Measurements from ENCODE around the gene TMEM176B. TPM values are rescaled to one million over a fixed set of nuclear protein-coding genes. Genes with fewer than 3 reads are reported as not detected.

TMEM176B gene
- total and polyA plus RNA-seq, 2 donors from 2014 or later: 345 to 542 TPM

DNA sequence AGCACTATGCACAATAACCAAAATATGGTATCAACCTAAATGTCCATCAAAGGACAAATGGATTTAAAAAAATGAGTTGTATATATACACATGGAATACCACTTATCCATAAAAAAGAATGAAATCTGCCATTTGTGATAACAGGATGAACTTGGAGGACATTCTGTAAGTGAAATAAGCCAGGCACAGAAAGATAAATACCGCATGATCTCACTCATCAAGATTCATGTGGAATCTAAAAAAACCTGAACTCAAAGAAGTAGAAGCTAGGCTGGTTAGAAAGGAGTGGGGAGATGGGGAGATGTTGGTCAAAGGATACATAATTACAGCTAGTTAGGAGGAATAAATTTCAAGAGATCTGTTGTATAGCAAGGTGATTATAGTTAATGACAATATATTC, 34.9 kb upstream of the TMEM176B start:
- intact Hi-C loops (cut with DNase I): no loop called here
- no peak overlapping the region for H3K27ac ChIP-seq (ENCODE audit: low read depth in 2 of 2, low read length in 2 of 2)
- FAIRE-seq (no peak), DNase-seq (no peak)
- no peak overlapping the region for H3K4me3 ChIP-seq (ENCODE audit: low read length in 3 of 3)
- no peaks in the 10 kb centered on the region for H3K36me3 ChIP-seq (ENCODE audit: control insufficient read depth in 2 of 3, insufficient read depth in 3 of 3, low read length in 3 of 3)
- H3K27me3 ChIP-seq (ENCODE audit: control insufficient read depth, insufficient read depth, low read length): no peaks in the 10 kb centered on the region
- TF ChIP-seq, protein P1, sequence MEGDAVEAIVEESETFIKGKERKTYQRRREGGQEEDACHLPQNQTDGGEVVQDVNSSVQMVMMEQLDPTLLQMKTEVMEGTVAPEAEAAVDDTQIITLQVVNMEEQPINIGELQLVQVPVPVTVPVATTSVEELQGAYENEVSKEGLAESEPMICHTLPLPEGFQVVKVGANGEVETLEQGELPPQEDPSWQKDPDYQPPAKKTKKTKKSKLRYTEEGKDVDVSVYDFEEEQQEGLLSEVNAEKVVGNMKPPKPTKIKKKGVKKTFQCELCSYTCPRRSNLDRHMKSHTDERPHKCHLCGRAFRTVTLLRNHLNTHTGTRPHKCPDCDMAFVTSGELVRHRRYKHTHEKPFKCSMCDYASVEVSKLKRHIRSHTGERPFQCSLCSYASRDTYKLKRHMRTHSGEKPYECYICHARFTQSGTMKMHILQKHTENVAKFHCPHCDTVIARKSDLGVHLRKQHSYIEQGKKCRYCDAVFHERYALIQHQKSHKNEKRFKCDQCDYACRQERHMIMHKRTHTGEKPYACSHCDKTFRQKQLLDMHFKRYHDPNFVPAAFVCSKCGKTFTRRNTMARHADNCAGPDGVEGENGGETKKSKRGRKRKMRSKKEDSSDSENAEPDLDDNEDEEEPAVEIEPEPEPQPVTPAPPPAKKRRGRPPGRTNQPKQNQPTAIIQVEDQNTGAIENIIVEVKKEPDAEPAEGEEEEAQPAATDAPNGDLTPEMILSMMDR (IDR thresholded peaks at IDR 0.05; ENCODE audit: borderline replicate concordance, extremely low read depth, insufficient read depth): no peak
- peaks cover 0 to 4% (median 2%) of the 10 kb centered on the region in 3 donors for H3K4me1 ChIP-seq (ENCODE audit: control insufficient read depth in 2 of 3, insufficient read depth in 2 of 3, low read depth in 1 of 3, low read length in 3 of 3)
- no peaks in the 10 kb centered on the region for H3K9me3 ChIP-seq (ENCODE audit: control insufficient read depth in 2 of 3, insufficient read depth in 1 of 3, low read length in 3 of 3)
- H3K9ac ChIP-seq (ENCODE audit: low read length in 3 of 3): no peak overlapping the region

DNA sequence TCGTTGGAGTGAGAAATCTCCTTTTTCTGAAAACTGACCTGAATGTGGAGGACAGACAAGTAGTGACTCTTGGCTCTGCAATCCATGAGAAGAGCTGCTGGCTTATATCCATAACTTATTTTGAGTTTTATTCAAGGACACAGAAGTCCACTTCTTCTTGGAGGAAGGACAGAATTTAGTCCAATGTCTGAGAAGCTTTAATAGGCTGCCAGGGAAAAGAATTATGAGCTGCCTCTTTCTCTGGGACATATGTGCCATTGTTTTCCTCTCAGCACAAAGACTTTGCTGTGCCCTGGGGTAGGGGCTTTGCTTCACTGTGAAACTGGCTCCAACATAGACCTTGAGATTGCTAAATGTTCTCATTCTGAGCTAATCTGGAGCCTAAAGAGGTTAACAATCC, 31.7 kb upstream of the TMEM176B start:
- Histone ChIP-seq H3K4me3 (ENCODE audit: low read length in 3 of 3) (no peak overlapping the region), H3K27ac (ENCODE audit: low read depth in 2 of 2, low read length in 2 of 2) (no peak overlapping the region), H3K36me3 (ENCODE audit: control insufficient read depth in 2 of 3, insufficient read depth in 3 of 3, low read length in 3 of 3) (no peaks in the 10 kb centered on the region), H3K9ac (ENCODE audit: low read length in 3 of 3) (no peak overlapping the region), H3K27me3 (ENCODE audit: control insufficient read depth, insufficient read depth, low read length) (no peaks in the 10 kb centered on the region), H3K4me1 (ENCODE audit: control insufficient read depth in 2 of 3, insufficient read depth in 2 of 3, low read depth in 1 of 3, low read length in 3 of 3) (peaks cover 0 to under 1% (median 0%) of the 10 kb centered on the region in 3 donors), H3K9me3 (ENCODE audit: control insufficient read depth in 2 of 3, insufficient read depth in 1 of 3, low read length in 3 of 3) (no peaks in the 10 kb centered on the region)
- FAIRE-seq: no peak
- no peak for DNase-seq
- intact Hi-C loops (cut with DNase I): no loop called here
- TF ChIP-seq, protein P1 (IDR thresholded peaks at IDR 0.05; ENCODE audit: borderline replicate concordance, extremely low read depth, insufficient read depth): no peak

DNA sequence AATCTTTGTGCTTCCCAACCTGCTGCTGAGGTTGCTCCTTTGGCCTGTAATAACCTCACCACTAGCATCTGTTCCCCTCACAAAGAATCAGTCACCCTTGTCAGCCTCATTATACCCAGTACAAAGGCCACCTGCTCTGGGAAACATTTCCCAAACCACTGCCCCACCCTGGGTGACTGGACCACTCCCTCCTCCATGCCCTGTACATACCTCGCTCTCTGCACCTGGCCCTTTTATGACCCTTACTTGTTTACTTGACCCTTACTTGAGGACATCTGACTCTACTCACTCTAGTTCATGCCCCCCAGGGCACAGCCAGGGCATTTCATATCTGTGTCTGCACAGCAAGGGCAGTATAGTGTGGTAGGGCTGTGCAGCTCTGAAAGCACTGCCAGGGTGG, 30.8 kb upstream of the TMEM176B start:
- H3K4me3 ChIP-seq (ENCODE audit: low read length in 3 of 3): no peak overlapping the region
- FAIRE-seq (no peak), DNase-seq (no peak)
- H3K36me3 ChIP-seq (ENCODE audit: control insufficient read depth in 2 of 3, insufficient read depth in 3 of 3, low read length in 3 of 3): no peaks in the 10 kb centered on the region
- H3K27me3 ChIP-seq (ENCODE audit: control insufficient read depth, insufficient read depth, low read length): no peaks in the 10 kb centered on the region
- no peak overlapping the region for H3K9ac ChIP-seq (ENCODE audit: low read length in 3 of 3)
- intact Hi-C loops (cut with DNase I): no loop called here
- no peaks in the 10 kb centered on the region for H3K9me3 ChIP-seq (ENCODE audit: control insufficient read depth in 2 of 3, insufficient read depth in 1 of 3, low read length in 3 of 3)
- H3K27ac ChIP-seq (ENCODE audit: low read depth in 2 of 2, low read length in 2 of 2): no peak overlapping the region
- TF ChIP-seq, protein P1 (IDR thresholded peaks at IDR 0.05; ENCODE audit: borderline replicate concordance, extremely low read depth, insufficient read depth): no peak
- peaks cover 0 to 9% (median 4%) of the 10 kb centered on the region in 3 donors for H3K4me1 ChIP-seq (ENCODE audit: control insufficient read depth in 2 of 3, insufficient read depth in 2 of 3, low read depth in 1 of 3, low read length in 3 of 3)

DNA sequence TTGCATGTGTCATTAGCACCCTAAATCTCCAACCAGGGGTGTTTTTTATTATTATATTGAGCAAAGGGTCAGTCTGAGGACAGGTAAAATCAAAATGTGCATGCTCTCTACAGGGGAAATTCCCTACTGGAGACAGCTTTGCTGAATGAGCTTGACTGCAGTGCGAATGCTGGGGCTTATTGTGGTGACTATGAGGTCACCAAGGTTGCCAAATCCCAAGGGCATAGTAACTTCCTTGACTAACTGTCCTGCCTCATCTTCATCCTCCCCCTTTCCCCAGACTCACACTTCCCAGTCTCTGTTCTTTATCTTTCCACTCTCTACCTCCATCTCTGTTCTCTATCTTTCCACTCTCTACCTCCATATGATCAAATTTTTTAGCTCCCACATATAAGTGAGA, 29.3 kb upstream of the TMEM176B start:
- no peak overlapping the region for H3K4me3 ChIP-seq (ENCODE audit: low read length in 3 of 3)
- FAIRE-seq: no peak
- DNase-seq: no peak
- H3K4me1 ChIP-seq (ENCODE audit: control insufficient read depth in 2 of 3, insufficient read depth in 2 of 3, low read depth in 1 of 3, low read length in 3 of 3): peaks cover 0 to 13% (median 5%) of the 10 kb centered on the region in 3 donors
- no peak overlapping the region for H3K9ac ChIP-seq (ENCODE audit: low read length in 3 of 3)
- TF ChIP-seq, protein P1 (IDR thresholded peaks at IDR 0.05; ENCODE audit: borderline replicate concordance, extremely low read depth, insufficient read depth): no peak
- no peaks in the 10 kb centered on the region for H3K27me3 ChIP-seq (ENCODE audit: control insufficient read depth, insufficient read depth, low read length)
- no peaks in the 10 kb centered on the region for H3K9me3 ChIP-seq (ENCODE audit: control insufficient read depth in 2 of 3, insufficient read depth in 1 of 3, low read length in 3 of 3)
- intact Hi-C loops (cut with DNase I): no loop called here
- no peak overlapping the region for H3K27ac ChIP-seq (ENCODE audit: low read depth in 2 of 2, low read length in 2 of 2)
- H3K36me3 ChIP-seq (ENCODE audit: control insufficient read depth in 2 of 3, insufficient read depth in 3 of 3, low read length in 3 of 3): no peaks in the 10 kb centered on the region
